ENCODE data around the gene TTC31. TPM values are rescaled to one million over a fixed set of nuclear protein-coding genes. Genes with fewer than 3 reads are reported as not detected.

The TTC31 gene
- polyA plus RNA-seq, 6 donors from 2014 or later = 20.7 to 31.8 (median 25.6) TPM

DNA sequence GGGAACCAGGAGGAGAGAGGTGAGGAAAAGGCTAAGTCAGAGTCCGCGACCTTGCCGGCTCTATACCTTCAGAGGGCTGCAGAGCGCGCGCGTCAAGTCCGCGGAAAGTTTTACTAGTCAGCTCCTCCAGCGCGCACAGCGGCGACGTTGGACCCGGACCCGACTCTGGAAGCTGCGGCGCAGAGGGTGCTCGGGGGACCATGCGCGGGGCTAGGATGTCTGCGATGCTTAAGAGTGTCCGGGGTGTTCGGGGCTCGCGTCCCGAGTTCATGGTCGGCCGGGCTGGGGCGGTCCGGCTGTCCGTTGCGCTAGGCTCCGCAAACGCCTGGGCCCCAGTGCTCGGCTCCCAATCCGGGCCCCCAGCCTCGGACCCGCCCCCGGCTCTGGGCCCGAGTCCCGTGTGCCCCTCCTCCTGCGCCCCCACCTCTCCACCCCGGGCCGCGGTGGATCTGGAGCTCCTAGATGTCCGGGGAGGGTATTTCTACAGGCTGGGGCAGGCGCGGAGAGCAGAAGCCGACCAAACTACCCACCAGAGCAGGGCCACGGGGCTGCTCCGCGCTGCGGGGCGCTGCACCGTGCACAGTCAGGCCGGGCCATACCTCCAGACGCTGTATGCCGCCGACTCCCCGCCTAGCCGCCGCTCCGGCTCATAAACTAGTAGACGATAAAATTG lies 16.5 kb downstream of the TTC31 start, which contains the start of gene LBX2:
Gene LBX2, minus strand, starts transcription at position 337 of the 673 bp plus-strand sequence. Its CDS starts 66 bp downstream, at position 271.
- peaks cover 31 to 62% (median 54%) of the 10 kb centered on the region in 3 donors for H3K4me1 Mint-ChIP-seq
- no peaks in the 10 kb centered on the region for H3K9me3 Mint-ChIP-seq
- H3K36me3 Mint-ChIP-seq = peaks cover 3 to 5% of the 10 kb centered on the region in 2 donors
- ATAC-seq (ENCODE audit: low read depth in 2 of 2) (peak; percentile 32 to 35), DNase-seq (no peak)
- H3K27me3 Mint-ChIP-seq = peaks cover 47 to 72% (median 55%) of the 10 kb centered on the region in 3 donors
- H3K27ac Mint-ChIP-seq = peak within 1 kb of the TSS in 3 of 6 donors; percentile 4 to 71 (median 58)
- peak within 1 kb of the TSS; percentile 71 to 94 (median 86) for H3K4me3 Mint-ChIP-seq

- peaks cover 37 to 67% (median 61%) of the 10 kb centered on the region in 3 donors for H3K4me1 Mint-ChIP-seq
- H3K9me3 Mint-ChIP-seq = no peaks in the 10 kb centered on the region
- H3K27me3 Mint-ChIP-seq = peaks cover 53 to 78% (median 61%) of the 10 kb centered on the region in 3 donors
- DNase-seq = no peak
- H3K27ac Mint-ChIP-seq = no peak overlapping the region
- H3K4me3 Mint-ChIP-seq = peak overlapping the region in 6 of 8 donors; percentile 12 to 71 (median 54)
- ATAC-seq (ENCODE audit: low read depth in 2 of 2) = no peak
- peaks cover 9 to 11% of the 10 kb centered on the region in 2 donors for H3K36me3 Mint-ChIP-seq
Measured at GRCh38 chr2:74499940-74500577, 17.2 kb downstream of the TTC31 start.

DNA sequence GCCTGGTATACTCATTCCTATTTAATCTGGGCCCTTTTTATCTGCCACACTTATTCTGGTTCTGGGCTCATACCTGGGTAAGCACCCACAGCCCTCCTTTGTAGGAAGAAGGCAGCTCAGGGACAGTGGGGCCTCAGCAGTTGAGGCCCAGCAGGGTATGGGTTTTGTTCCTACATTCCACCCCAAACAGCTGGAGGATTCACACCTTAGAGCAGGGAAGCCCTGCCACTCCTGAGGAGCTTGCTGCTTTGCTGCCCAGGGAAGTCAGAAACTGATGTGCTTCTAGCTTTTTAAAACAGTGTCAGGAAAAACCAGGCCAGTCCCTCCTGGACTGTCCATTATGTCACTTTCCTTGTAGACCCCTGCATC lies 17.7 kb downstream of the TTC31 start:
- H3K9me3 Mint-ChIP-seq = no peaks in the 10 kb centered on the region
- DNase-seq (no peak), ATAC-seq (ENCODE audit: low read depth in 2 of 2) (no peak)
- peaks cover 37 to 70% (median 62%) of the 10 kb centered on the region in 3 donors for H3K4me1 Mint-ChIP-seq
- H3K27me3 Mint-ChIP-seq = peaks cover 56 to 82% (median 63%) of the 10 kb centered on the region in 3 donors
- H3K36me3 Mint-ChIP-seq = peaks cover 12 to 16% of the 10 kb centered on the region in 2 donors
- peak overlapping the region in 4 of 8 donors; percentile 12 to 55 (median 16) for H3K4me3 Mint-ChIP-seq
- no peak overlapping the region for H3K27ac Mint-ChIP-seq

GRCh38 chr2:74501335-74502071 lies 18.6 kb downstream of the TTC31 start:
- peaks cover 39 to 72% (median 63%) of the 10 kb centered on the region in 3 donors for H3K4me1 Mint-ChIP-seq
- ATAC-seq (ENCODE audit: low read depth in 2 of 2) (no peak), DNase-seq (no peak)
- peak overlapping the region in 2 of 6 donors; percentile 34 to 77 for H3K27ac Mint-ChIP-seq
- peaks cover 56 to 82% (median 63%) of the 10 kb centered on the region in 3 donors for H3K27me3 Mint-ChIP-seq
- H3K4me3 Mint-ChIP-seq = peak overlapping the region in 7 of 8 donors; percentile 15 to 82 (median 81)
- no peaks in the 10 kb centered on the region for H3K9me3 Mint-ChIP-seq
- H3K36me3 Mint-ChIP-seq = peaks cover 12 to 23% of the 10 kb centered on the region in 2 donors

GRCh38 chr2:74502147-74502719 lies 19.4 kb downstream of the TTC31 start:
- ATAC-seq (ENCODE audit: low read depth in 2 of 2) (no peak), DNase-seq (no peak)
- H3K9me3 Mint-ChIP-seq = no peaks in the 10 kb centered on the region
- peaks cover 47 to 79% (median 69%) of the 10 kb centered on the region in 3 donors for H3K4me1 Mint-ChIP-seq
- peak overlapping the region in 1 of 6 donors; percentile 39 for H3K27ac Mint-ChIP-seq
- peak overlapping the region; percentile 63 to 88 (median 81) for H3K4me3 Mint-ChIP-seq
- peaks cover 56 to 82% (median 63%) of the 10 kb centered on the region in 3 donors for H3K27me3 Mint-ChIP-seq
- peaks cover 12 to 26% of the 10 kb centered on the region in 2 donors for H3K36me3 Mint-ChIP-seq

DNA sequence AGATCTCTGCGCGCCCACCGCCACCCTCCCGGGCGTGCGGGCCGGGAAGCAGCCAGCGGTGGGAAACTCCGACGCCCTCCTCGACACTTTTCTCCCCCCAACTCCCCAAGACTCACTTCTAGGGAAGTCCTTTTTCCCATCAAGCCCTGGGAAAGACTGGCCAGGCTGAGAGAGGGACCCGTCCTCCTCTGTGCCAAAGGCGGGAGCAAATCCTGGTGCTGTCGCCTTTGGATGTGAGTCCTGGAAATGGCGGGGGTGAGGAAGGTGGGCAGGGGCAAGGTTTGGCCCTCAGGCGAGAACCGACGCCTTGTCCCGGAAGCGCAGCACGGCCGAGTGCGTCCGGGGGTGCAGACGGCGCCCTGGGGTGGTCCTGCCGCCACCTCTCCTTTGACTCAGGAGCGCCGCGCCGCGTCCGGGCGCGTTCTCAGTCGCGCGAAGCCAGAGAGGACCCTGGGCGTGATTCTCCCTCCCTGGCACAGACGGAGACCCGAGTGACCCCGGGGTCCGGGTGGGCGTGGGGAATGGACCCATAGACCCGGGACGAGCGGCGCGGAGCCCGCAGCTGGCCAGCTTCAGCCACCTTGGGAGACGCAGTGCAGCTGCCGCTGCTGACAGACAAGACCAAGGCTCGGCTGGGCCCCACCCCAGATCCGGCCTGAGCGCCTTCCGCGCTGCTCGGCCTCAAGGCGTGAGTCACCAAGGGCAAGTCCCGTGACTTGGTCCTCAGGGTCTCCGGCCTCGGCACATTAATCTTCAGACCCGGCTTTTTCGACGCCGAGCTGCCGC lies 20.0 kb downstream of the TTC31 start:
- DNase-seq (peak; percentile 24), ATAC-seq (ENCODE audit: low read depth in 2 of 2) (no peak)
- Mint-ChIP-seq H3K36me3 (peaks cover 12 to 26% of the 10 kb centered on the region in 2 donors), H3K4me1 (peaks cover 45 to 76% (median 71%) of the 10 kb centered on the region in 3 donors), H3K27me3 (peaks cover 56 to 75% (median 57%) of the 10 kb centered on the region in 3 donors), H3K4me3 (peak overlapping the region; percentile 63 to 88 (median 81)), H3K9me3 (peaks cover 0 to 2% (median 0%) of the 10 kb centered on the region in 7 donors), H3K27ac (no peak overlapping the region)

DNA sequence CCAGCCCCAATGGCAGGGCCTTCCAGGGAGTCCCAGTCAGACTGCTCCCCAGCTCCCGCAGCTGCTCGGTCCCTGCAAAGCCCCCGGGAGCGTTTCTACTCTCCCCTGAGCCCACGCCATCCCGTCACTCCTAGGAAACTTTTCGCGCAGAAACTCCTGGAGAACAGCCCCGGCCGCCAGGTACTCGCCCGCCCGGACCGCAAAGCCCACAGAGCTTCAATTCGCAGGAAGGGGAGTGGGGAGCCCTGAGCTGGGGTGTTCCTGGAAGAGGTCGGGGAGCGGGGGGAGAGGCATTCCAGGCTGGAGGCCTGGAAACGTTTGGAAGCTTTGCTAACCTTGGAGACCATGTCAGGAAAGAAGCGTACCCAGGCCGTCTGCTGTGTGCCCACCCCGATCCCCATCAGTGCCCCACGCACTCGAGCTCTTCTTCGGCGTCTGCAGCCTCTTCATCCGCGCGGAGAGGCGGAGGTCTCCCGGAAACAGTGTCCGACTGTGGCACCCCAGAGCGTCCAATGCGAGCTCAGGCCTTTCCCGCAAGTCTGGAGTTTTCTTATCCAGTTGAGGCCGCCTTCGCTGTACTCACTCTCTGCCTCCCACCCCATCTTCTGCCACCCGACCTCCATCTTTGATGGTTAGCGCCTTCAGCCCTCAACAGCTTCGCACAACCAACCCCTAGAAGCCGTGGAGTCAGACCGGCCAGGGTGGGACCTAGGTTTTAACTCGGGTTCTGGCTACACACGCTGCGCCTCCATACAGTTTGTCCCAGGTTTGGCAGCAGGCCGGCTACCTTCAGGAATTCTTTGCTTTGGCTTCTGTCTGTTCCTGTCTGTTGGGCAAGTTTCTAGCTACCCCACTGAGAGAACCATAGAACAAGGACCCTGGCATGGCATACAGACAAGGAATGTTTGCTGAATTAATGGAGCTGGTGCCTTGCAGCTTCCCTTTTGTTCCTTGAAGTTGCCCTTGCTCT lies 20.9 kb downstream of the TTC31 start:
- peaks cover 0 to 2% (median 0%) of the 10 kb centered on the region in 7 donors for H3K9me3 Mint-ChIP-seq
- H3K4me3 Mint-ChIP-seq = peak overlapping the region; percentile 63 to 88 (median 81)
- peaks cover 42 to 76% (median 71%) of the 10 kb centered on the region in 3 donors for H3K4me1 Mint-ChIP-seq
- DNase-seq (no peak), ATAC-seq (ENCODE audit: low read depth in 2 of 2) (no peak)
- peaks cover 48 to 66% (median 49%) of the 10 kb centered on the region in 3 donors for H3K27me3 Mint-ChIP-seq
- H3K27ac Mint-ChIP-seq = peak overlapping the region in 2 of 6 donors; percentile 14 to 42
- H3K36me3 Mint-ChIP-seq = peaks cover 12 to 26% of the 10 kb centered on the region in 2 donors

DNA sequence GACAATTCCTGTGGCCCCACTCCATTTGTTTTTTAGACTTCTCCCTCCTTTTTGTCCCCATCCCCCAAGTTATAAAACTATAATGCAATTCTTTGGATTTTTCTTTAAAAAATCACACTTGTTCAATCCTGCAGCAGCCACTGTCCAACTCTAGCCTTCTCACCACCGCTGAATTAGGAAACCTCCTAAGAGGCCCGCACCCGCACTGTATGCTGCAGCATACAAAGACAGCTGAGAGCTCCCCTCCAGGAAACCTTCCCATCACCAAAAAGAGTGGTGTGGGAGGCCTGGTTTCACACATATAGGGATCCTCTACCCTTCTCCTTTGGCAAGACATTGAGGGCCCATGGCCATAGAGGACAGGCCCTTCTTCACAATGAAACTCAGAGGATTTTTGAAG lies 21.7 kb downstream of the TTC31 start:
- H3K4me3 Mint-ChIP-seq = peak overlapping the region; percentile 33 to 80 (median 63)
- peaks cover 12 to 26% of the 10 kb centered on the region in 2 donors for H3K36me3 Mint-ChIP-seq
- no peak for DNase-seq
- ATAC-seq (ENCODE audit: low read depth in 2 of 2) = no peak
- H3K9me3 Mint-ChIP-seq = peaks cover 0 to 2% (median 0%) of the 10 kb centered on the region in 7 donors
- no peak overlapping the region for H3K27ac Mint-ChIP-seq
- H3K27me3 Mint-ChIP-seq = peaks cover 44 to 61% (median 45%) of the 10 kb centered on the region in 3 donors
- H3K4me1 Mint-ChIP-seq = peaks cover 38 to 68% (median 66%) of the 10 kb centered on the region in 3 donors

GRCh38 chr2:74505448-74506246 lies 22.8 kb downstream of the TTC31 start:
- ATAC-seq (ENCODE audit: low read depth in 2 of 2) = no peak
- H3K27ac Mint-ChIP-seq = peak overlapping the region in 1 of 6 donors; percentile 81
- no peak for DNase-seq
- peaks cover 12 to 26% of the 10 kb centered on the region in 2 donors for H3K36me3 Mint-ChIP-seq
- H3K27me3 Mint-ChIP-seq = peaks cover 37 to 59% (median 44%) of the 10 kb centered on the region in 3 donors
- peaks cover 38 to 59% (median 57%) of the 10 kb centered on the region in 3 donors for H3K4me1 Mint-ChIP-seq
- H3K4me3 Mint-ChIP-seq = peak overlapping the region in 6 of 8 donors; percentile 5 to 93 (median 17)
- peaks cover 0 to 3% (median 0%) of the 10 kb centered on the region in 7 donors for H3K9me3 Mint-ChIP-seq

DNA sequence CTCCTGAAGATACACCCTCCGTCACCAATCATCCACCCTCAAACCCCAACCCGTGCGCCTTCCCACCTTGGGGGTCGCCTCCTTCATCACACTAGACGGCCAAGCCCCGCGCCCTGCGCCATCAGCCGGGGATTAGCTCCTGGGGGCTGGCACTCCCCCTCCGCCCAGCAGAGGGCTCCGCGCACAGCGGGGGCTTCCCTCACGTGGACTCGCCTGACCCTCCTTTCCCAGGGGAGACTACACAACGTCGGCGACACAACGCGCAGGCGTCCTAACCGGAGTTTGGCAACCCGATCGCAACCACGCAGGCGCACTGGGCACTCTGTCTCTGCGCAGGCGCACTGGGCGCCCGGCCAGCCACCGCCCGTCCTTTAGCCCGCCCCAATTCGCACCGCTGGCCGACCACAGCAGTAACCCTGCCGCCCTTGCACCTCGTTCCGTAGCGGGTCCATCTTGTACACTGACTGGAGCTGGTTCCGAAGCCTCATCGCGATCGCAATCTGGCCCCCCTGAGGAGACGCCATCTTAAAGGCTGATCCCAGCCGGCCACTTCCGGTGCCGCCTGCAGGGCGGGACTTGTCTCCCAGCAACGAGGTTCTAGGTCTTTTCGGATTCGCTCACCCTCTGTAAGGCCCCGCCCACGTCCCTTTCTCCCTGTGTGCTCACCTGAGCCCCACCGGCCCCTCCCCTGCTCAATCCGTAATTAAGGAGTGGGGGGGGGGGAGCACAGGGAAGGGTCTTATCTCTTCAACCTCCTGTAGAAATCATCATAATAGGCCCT lies 24.5 kb downstream of the TTC31 start, which contains the start of gene PCGF1:
Gene PCGF1, minus strand, starts transcription at position 551 of the 781 bp plus-strand sequence. Its CDS starts 27 bp downstream, at position 524.
- H3K4me3 Mint-ChIP-seq = peak within 1 kb of the TSS; percentile 92 to 100 (median 100)
- peak; percentile 98 for DNase-seq
- H3K9me3 Mint-ChIP-seq = peaks cover 0 to 3% (median 0%) of the 10 kb centered on the region in 7 donors
- ATAC-seq (ENCODE audit: low read depth in 2 of 2) = peak; percentile 90 to 92
- H3K4me1 Mint-ChIP-seq = peaks cover 33 to 50% (median 48%) of the 10 kb centered on the region in 3 donors
- peak within 1 kb of the TSS; percentile 97 to 100 (median 100) for H3K27ac Mint-ChIP-seq
- H3K27me3 Mint-ChIP-seq = peaks cover 34 to 56% (median 43%) of the 10 kb centered on the region in 3 donors
- H3K36me3 Mint-ChIP-seq = peaks cover 12 to 26% of the 10 kb centered on the region in 2 donors
